GM23338 (cell line): ENCODE results near the gene ANKH. TPM values are rescaled to one million over a fixed set of nuclear protein-coding genes. Genes with fewer than 3 reads are reported as not detected.

ENCODE experiments used
- ATAC-seq: fragments of 200-7000 bp; cut with Tn5 transposase; 3 replicates; pipeline ENCODE4 v1.9.1; 2020
- DNase-seq: peaks from one replicate; pipeline ENCODE4 v3.0.0-alpha.2; 2015; ENCODE audit warnings: low spot score
- H2AFZ ChIP-seq: fragments of 200-600 bp; sonication (generic); 2 replicates; pipeline ENCODE4 v1.8.0; 2016; ENCODE audit warnings: antibody characterized with exemption, mild to moderate bottlenecking, moderate library complexity
- H3F3A ChIP-seq: fragments of 200-600 bp; sonication (generic); replicated peaks from 2 replicates; pipeline ENCODE4 v1.8.0; 2017; ENCODE audit warnings: antibody characterized with exemption, mixed run types, low read depth
- H3K27ac ChIP-seq: fragments of 200-600 bp; sonication (generic); 2 replicates; pipeline ENCODE4 v1.6.1; 2016; ENCODE audit warnings: low read depth
- H3K27me3 ChIP-seq: fragments of 200-600 bp; sonication (generic); 2 replicates; pipeline ENCODE4 v1.8.0; 2016; ENCODE audit warnings: mild to moderate bottlenecking, mixed run types, moderate library complexity; ENCODE audit not compliant: insufficient read depth
- H3K36me3 ChIP-seq: fragments of 200-600 bp; sonication (generic); 2 replicates; pipeline ENCODE4 v1.8.0; 2016; ENCODE audit warnings: mild to moderate bottlenecking; ENCODE audit not compliant: insufficient read depth
- H3K4me1 ChIP-seq: fragments of 200-600 bp; sonication (generic); 2 replicates; pipeline ENCODE4 v1.8.0; 2016; ENCODE audit warnings: mild to moderate bottlenecking, moderate library complexity; ENCODE audit not compliant: insufficient read depth
- H3K4me2 ChIP-seq: fragments of 200-600 bp; sonication (generic); 2 replicates; pipeline ENCODE4 v1.7.1; 2017; ENCODE audit warnings: mixed run types
- H3K4me3 ChIP-seq: fragments of 200-600 bp; sonication (generic); 2 replicates; pipeline ENCODE4 v1.6.1; 2016; ENCODE audit warnings: mixed run types
- H3K79me2 ChIP-seq: fragments of 200-600 bp; sonication (generic); replicated peaks from 2 replicates; pipeline ENCODE4 v1.8.0; 2017; ENCODE audit warnings: mild to moderate bottlenecking; ENCODE audit not compliant: insufficient read depth
- H3K9me2 ChIP-seq: fragments of 200-600 bp; sonication (generic); 2 replicates; pipeline ENCODE4 v1.8.0; 2017; ENCODE audit not compliant: insufficient read depth
- H4K20me1 ChIP-seq: fragments of 200-600 bp; sonication (generic); replicated peaks from 2 replicates; pipeline ENCODE4 v1.8.0; 2017; ENCODE audit warnings: mild to moderate bottlenecking; ENCODE audit not compliant: insufficient read depth
- H3K27ac Mint-ChIP-seq: 2 replicates; pipeline ENCODE4 v1.8.0; 2020; ENCODE audit warnings: inconsistent platforms, mild to moderate bottlenecking, moderate library complexity, mixed read lengths
- H3K27me3 Mint-ChIP-seq: 3 replicates; pipeline ENCODE4 v1.8.0; 2022; ENCODE audit warnings: low read depth, mild to moderate bottlenecking, moderate library complexity, mixed read lengths, inconsistent platforms; ENCODE audit not compliant: insufficient read depth, poor library complexity
- H3K36me3 Mint-ChIP-seq: 3 replicates; pipeline ENCODE4 v1.8.0; 2021; ENCODE audit warnings: low read depth, mild to moderate bottlenecking, inconsistent platforms, moderate library complexity, mixed read lengths
- H3K4me1 Mint-ChIP-seq: 3 replicates; pipeline ENCODE4 v1.8.0; 2020; ENCODE audit warnings: mild to moderate bottlenecking, inconsistent platforms, mixed read lengths
- H3K4me3 Mint-ChIP-seq: 3 replicates; pipeline ENCODE4 v1.8.0; 2021; ENCODE audit warnings: moderate library complexity, mild to moderate bottlenecking, inconsistent platforms, mixed read lengths
- H3K9me3 Mint-ChIP-seq: 3 replicates; pipeline ENCODE4 v1.8.0; 2020; ENCODE audit warnings: moderate library complexity, mild to moderate bottlenecking, inconsistent platforms, mixed read lengths
- CREB1 ChIP-seq: fragments of 250-450 bp; sonication (Bioruptor Pico); IDR thresholded peaks from 2 replicates; pipeline ENCODE4 v1.5.0; 2020; ENCODE audit warnings: low read depth, mild to moderate bottlenecking, moderate library complexity
- ETS1 ChIP-seq: IDR thresholded peaks from 2 replicates; pipeline ENCODE4 v1.6.1; 2016; ENCODE audit warnings: antibody characterized with exemption
- EZH2 ChIP-seq: fragments of 200-600 bp; sonication (generic); IDR thresholded peaks from one replicate; pipeline ENCODE4 v1.8.0; 2017; ENCODE audit warnings: antibody characterized with exemption, mild to moderate bottlenecking, low read depth; ENCODE audit not compliant: unreplicated experiment
- EZH2phosphoT487 ChIP-seq: fragments of 200-600 bp; sonication (generic); IDR thresholded peaks from one replicate; pipeline ENCODE4 v1.8.1; 2018; ENCODE audit warnings: antibody characterized with exemption; ENCODE audit not compliant: unreplicated experiment
- JUNB ChIP-seq: IDR thresholded peaks from one replicate; pipeline ENCODE4 v1.6.1; 2016; ENCODE audit warnings: antibody characterized with exemption; ENCODE audit not compliant: unreplicated experiment
- NANOG ChIP-seq: IDR thresholded peaks from 2 replicates; pipeline ENCODE4 v1.6.1; 2016; ENCODE audit warnings: antibody characterized with exemption, borderline replicate concordance
- POLR2AphosphoS5 ChIP-seq: IDR thresholded peaks from 2 replicates; pipeline ENCODE4 v1.6.1; 2016; ENCODE audit warnings: antibody characterized with exemption, low read depth
- REST ChIP-seq: IDR thresholded peaks from one replicate; pipeline ENCODE4 v1.6.1; 2018; ENCODE audit warnings: antibody characterized with exemption; ENCODE audit not compliant: unreplicated experiment
- STAT1 ChIP-seq: IDR thresholded peaks from one replicate; pipeline ENCODE4 v1.6.1; 2016; ENCODE audit warnings: antibody characterized with exemption; ENCODE audit not compliant: unreplicated experiment
- ZNF331 ChIP-seq: fragments of 250-450 bp; sonication (Bioruptor Pico); IDR thresholded peaks from 2 replicates; pipeline ENCODE4 v1.5.0; 2020; ENCODE audit warnings: low read depth, mild to moderate bottlenecking, moderate library complexity
- polyA plus RNA-seq: library from polyadenylated mRNA; unstranded; fragments of >200 nt; fragmentation: Nextera tagmentation; extraction: Ambion mirVana; gene quantifications from 2 replicates; pipeline ENCODE4 v1.2.1, GENCODE V29; 2016
- total RNA-seq: library from RNA; depleted of rRNA; stranded (reverse); fragments of >200 nt; shearing (Covaris generic); gene quantifications from 2 replicates; pipeline ENCODE4 v1.2.3, GENCODE V29; 2014
- TF ChIP-seq, protein P1 (sequence below), 2 experiments: fragments of 200-600 bp in 1 of 2; sonication (generic) in 1 of 2; conservative IDR thresholded peaks; 2 replicates each; pipeline versions ENCODE4 v1.5.1 to v1.6.1; 2016 to 2017; ENCODE audit warnings: antibody characterized with exemption in 2 of 2, low read depth in 2 of 2, mild to moderate bottlenecking in 2 of 2, moderate library complexity in 1 of 2

Gene ANKH
- total and polyA plus RNA-seq, 2 experiments from 2014 or later: 5.0 to 6.1 TPM

GRCh38 chr5:14678773-14679334 is 192.7 kb downstream of the ANKH start:
- no peak overlapping the region for H3K27ac ChIP-seq
- Mint-ChIP-seq H3K27me3 (peaks cover 3% of the 10 kb centered on the region), H3K9me3 (no peaks in the 10 kb centered on the region), H3K36me3 (peaks cover 25% of the 10 kb centered on the region), H3K4me1 (peaks cover 25% of the 10 kb centered on the region), H3K4me3 (no peak overlapping the region), H3K27ac (no peak overlapping the region)
- no peak overlapping the region for H3K4me2 ChIP-seq
- no peak overlapping the region for H3K4me3 ChIP-seq
- no peaks in the 10 kb centered on the region; the same call in 1 of the 2 replicates for H4K20me1 ChIP-seq
- ATAC-seq (no peak), DNase-seq (no peak)
- H3K79me2 ChIP-seq: peaks cover 46% of the 10 kb centered on the region
- TF ChIP-seq CREB1 (CRISPR knock-in tag): no peak
- TF ChIP-seq EZH2phosphoT487: no peak
- TF ChIP-seq STAT1: no peak
- TF ChIP-seq EZH2: no peak
- TF ChIP-seq POLR2AphosphoS5: no peak
- H3F3A ChIP-seq: no peaks in the 10 kb centered on the region
- H3K27me3 ChIP-seq: no peaks in the 10 kb centered on the region
- no peaks in the 10 kb centered on the region for H3K9me2 ChIP-seq
- no peak overlapping the region for H2AFZ ChIP-seq
- H3K36me3 ChIP-seq: peaks cover 10% of the 10 kb centered on the region; the same call in 1 of the 2 replicates
- peaks cover 29% of the 10 kb centered on the region for H3K4me1 ChIP-seq

DNA sequence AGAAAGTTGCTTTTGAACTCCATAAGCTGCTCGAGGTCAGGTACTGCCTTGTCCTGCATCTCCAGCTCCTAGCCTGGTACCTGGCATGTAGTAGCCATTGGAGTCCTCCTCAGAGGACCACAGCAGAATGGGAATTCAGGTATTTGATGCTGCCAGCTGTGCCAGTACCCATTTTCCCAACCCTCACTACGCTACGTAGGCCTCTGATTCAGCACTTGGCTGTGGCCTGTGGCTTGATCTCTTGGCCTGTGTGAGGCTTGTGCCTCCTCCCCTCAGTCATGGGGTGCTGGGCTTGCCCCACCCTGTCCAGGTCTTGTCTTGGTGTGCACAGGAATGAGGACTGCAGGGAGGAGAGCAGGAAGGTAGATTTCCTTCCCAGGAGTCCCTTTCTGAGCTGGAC is 195.3 kb downstream of the ANKH start:
- no peak overlapping the region for H3K4me3 Mint-ChIP-seq
- H3K9me3 Mint-ChIP-seq: no peaks in the 10 kb centered on the region
- H3K27me3 Mint-ChIP-seq: peaks cover 5% of the 10 kb centered on the region
- Histone ChIP-seq H3K4me2 (no peak overlapping the region), H3F3A (no peaks in the 10 kb centered on the region), H3K4me1 (peaks cover 53% of the 10 kb centered on the region), H4K20me1 (no peaks in the 10 kb centered on the region; the same call in 1 of the 2 replicates), H3K27me3 (no peaks in the 10 kb centered on the region), H3K9me2 (no peaks in the 10 kb centered on the region; the same call in 1 of the 2 replicates), H2AFZ (no peak overlapping the region), H3K36me3 (peaks cover 7% of the 10 kb centered on the region; the same call in 1 of the 2 replicates), H3K27ac (no peak overlapping the region), H3K79me2 (peaks cover 69% of the 10 kb centered on the region), H3K4me3 (no peak overlapping the region)
- peaks cover 9% of the 10 kb centered on the region for H3K36me3 Mint-ChIP-seq
- H3K27ac Mint-ChIP-seq: no peak overlapping the region
- peaks cover 49% of the 10 kb centered on the region for H3K4me1 Mint-ChIP-seq
- DNase-seq (no peak), ATAC-seq (peak; percentile 28; the same call in 2 of the 3 replicates)
- no peak for TF ChIP-seq ETS1
- TF ChIP-seq JUNB: no peak
- TF ChIP-seq ZNF331 (CRISPR knock-in tag): no peak
- no peak for TF ChIP-seq REST
- TF ChIP-seq STAT1: no peak
- no peak for TF ChIP-seq POLR2AphosphoS5
- TF ChIP-seq EZH2: no peak
- TF ChIP-seq EZH2phosphoT487: no peak
- TF ChIP-seq NANOG: no peak
- TF ChIP-seq, protein P1, sequence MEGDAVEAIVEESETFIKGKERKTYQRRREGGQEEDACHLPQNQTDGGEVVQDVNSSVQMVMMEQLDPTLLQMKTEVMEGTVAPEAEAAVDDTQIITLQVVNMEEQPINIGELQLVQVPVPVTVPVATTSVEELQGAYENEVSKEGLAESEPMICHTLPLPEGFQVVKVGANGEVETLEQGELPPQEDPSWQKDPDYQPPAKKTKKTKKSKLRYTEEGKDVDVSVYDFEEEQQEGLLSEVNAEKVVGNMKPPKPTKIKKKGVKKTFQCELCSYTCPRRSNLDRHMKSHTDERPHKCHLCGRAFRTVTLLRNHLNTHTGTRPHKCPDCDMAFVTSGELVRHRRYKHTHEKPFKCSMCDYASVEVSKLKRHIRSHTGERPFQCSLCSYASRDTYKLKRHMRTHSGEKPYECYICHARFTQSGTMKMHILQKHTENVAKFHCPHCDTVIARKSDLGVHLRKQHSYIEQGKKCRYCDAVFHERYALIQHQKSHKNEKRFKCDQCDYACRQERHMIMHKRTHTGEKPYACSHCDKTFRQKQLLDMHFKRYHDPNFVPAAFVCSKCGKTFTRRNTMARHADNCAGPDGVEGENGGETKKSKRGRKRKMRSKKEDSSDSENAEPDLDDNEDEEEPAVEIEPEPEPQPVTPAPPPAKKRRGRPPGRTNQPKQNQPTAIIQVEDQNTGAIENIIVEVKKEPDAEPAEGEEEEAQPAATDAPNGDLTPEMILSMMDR (conservative IDR thresholded peaks at IDR 0.05; ENCODE audit: low read depth in 2 of 2): no peak
